HG02623 (cell line): ENCODE measurements around the gene CEACAM18.
"Not testable (repeated sequence)": the region's sequence is repeated elsewhere in the genome, so short reads cannot be mapped to it uniquely, and the experiment has no call there.

Experiments
- ATAC-seq: cut with Tn5 transposase; IDR thresholded peaks from one replicate; pipeline ENCODE4 v1.9.1; 2021; ENCODE audit warnings: moderate library complexity; ENCODE audit not compliant: unreplicated experiment

CEACAM18 gene

GRCh38 chr19:51489113-51489512 lies 10.8 kb downstream of the CEACAM18 start:
- no peak for ATAC-seq

GRCh38 chr19:51490676-51491075 lies 12.3 kb downstream of the CEACAM18 start:
- no peak for ATAC-seq

- no peak for ATAC-seq
Measured at GRCh38 chr19:51491586-51491985, 13.2 kb downstream of the CEACAM18 start.

GRCh38 chr19:51493776-51494175 lies 15.4 kb downstream of the CEACAM18 start:
- no peak for ATAC-seq

GRCh38 chr19:51497666-51498065 lies 19.3 kb downstream of the CEACAM18 start:
- ATAC-seq = no peak

- ATAC-seq = not testable (repeated sequence)
Measured at GRCh38 chr19:51500931-51501330, 22.6 kb downstream of the CEACAM18 start.

- ATAC-seq = no peak
Measured at GRCh38 chr19:51501594-51502263, 23.4 kb downstream of the CEACAM18 start, which contains the start of gene SIGLEC12. Gene SIGLEC12 (minus strand): TSS chr19:51501800. CDS start chr19:51501733, 67 bp downstream.

GRCh38 chr19:51503286-51503817 lies 25.0 kb downstream of the CEACAM18 start:
- ATAC-seq = no peak

GRCh38 chr19:51503896-51504295 lies 25.6 kb downstream of the CEACAM18 start:
- no peak for ATAC-seq

GRCh38 chr19:51505904-51506303 lies 27.6 kb downstream of the CEACAM18 start:
- no peak for ATAC-seq

- no peak for ATAC-seq
Measured at GRCh38 chr19:51507192-51507591, 28.9 kb downstream of the CEACAM18 start.

GRCh38 chr19:51507640-51508058 lies 29.3 kb downstream of the CEACAM18 start:
- ATAC-seq = no peak

GRCh38 chr19:51508059-51508733 lies 29.9 kb downstream of the CEACAM18 start:
- no peak for ATAC-seq

GRCh38 chr19:51509823-51510660 lies 31.7 kb downstream of the CEACAM18 start:
- no peak for ATAC-seq

- ATAC-seq = no peak
Measured at GRCh38 chr19:51511353-51511752, 33.0 kb downstream of the CEACAM18 start.

GRCh38 chr19:51513968-51514367 lies 35.6 kb downstream of the CEACAM18 start:
- ATAC-seq = no peak

- no peak for ATAC-seq
Measured at GRCh38 chr19:51514866-51515481, 36.6 kb downstream of the CEACAM18 start.

- ATAC-seq = no peak
Measured at GRCh38 chr19:51520728-51521127, 42.4 kb downstream of the CEACAM18 start.

- no peak for ATAC-seq
Measured at GRCh38 chr19:51521357-51521756, 43.0 kb downstream of the CEACAM18 start.

- no peak for ATAC-seq
Measured at GRCh38 chr19:51521781-51522180, 43.4 kb downstream of the CEACAM18 start.
